K562 (cell line): ENCODE measurements around the gene NPM1. TPM values are rescaled to one million over a fixed set of nuclear protein-coding genes. Genes with fewer than 3 reads are reported as not detected.
A peak's percentile ranks its signal among the peaks of the same experiment; 100 is the strongest.

Source experiments
- ATAC-seq: fragments of 200-7000 bp; cut with Tn5 transposase; 3 replicates; pipeline ENCODE4 v1.9.1; 2020; ENCODE audit warnings: moderate library complexity
- BruUV-seq: library from RNA; stranded (reverse); fragments of 400-500 nt; replicated peaks from 2 replicates; lab custom pipeline; 2021; lab: Mats Ljungman, UMichigan
- CTCF ChIA-PET: fragments of 300-600 bp; formaldehyde crosslinking; extraction: SDS; loops from one replicate; lab custom pipeline; 2021; ENCODE audit warnings: low intra/inter-chr PET ratio; lab: Yijun Ruan, JAX
- POLR2A ChIA-PET: fragments of 300-600, 350-650 bp; sonication (Branson Sonifier 250); formaldehyde crosslinking; extraction: SDS; loops from one replicate; lab custom pipeline; 2021; ENCODE audit warnings: antibody characterized with exemption, inconsistent platforms; lab: Yijun Ruan, JAX
- DNase-seq, 4 experiments: peaks; one replicate each; pipeline versions ENCODE4 v3.0.0 to v3.0.0-alpha.2; 2011 to 2018; ENCODE audit warnings: low spot score in 3 of 4, mixed read lengths in 3 of 4; ENCODE audit errors: extremely low read depth in 1 of 4
- FAIRE-seq: peaks from 2 replicates; lab custom pipeline; 2011; peaks lifted over from hg19 to GRCh38; lab: Jason Lieb, UNC
- H2AFZ ChIP-seq: 2 replicates; pipeline ENCODE4 v1.6.0; 2011; ENCODE audit warnings: low read depth, low read length, control low read depth, inconsistent platforms
- H3K27ac ChIP-seq: fragments of 200-600 bp; 3 replicates; pipeline ENCODE4 v1.8.0; 2011; ENCODE audit warnings: low read depth, mild to moderate bottlenecking, control low read depth, inconsistent platforms, low read length, moderate library complexity, mixed read lengths; ENCODE audit errors: extremely low read depth
- H3K27me3 ChIP-seq, 2 experiments: fragments of 300-600 bp in 1 of 2; 2 replicates in 1 of 2; 3 replicates in 1 of 2; pipeline versions ENCODE4 v1.6.0 to v1.8.0; 2011; ENCODE audit warnings: inconsistent platforms in 2 of 2, low read length in 2 of 2, mild to moderate bottlenecking in 1 of 2, mixed read lengths in 1 of 2, moderate library complexity in 1 of 2; ENCODE audit not compliant: control insufficient read depth in 2 of 2, insufficient read depth in 2 of 2
- H3K36me3 ChIP-seq: fragments of 300-600 bp; 3 replicates; pipeline ENCODE4 v1.8.0; 2011; ENCODE audit warnings: mild to moderate bottlenecking, low read length, inconsistent platforms; ENCODE audit not compliant: control insufficient read depth, insufficient read depth
- H3K4me1 ChIP-seq, 2 experiments: fragments of 200-600 bp in 1 of 2; replicated peaks in 1 of 2; 2 replicates in 1 of 2; 3 replicates in 1 of 2; pipeline versions ENCODE4 v1.5.1 to v1.8.0; 2011; ENCODE audit warnings: inconsistent platforms in 2 of 2, low read length in 2 of 2, mild to moderate bottlenecking in 1 of 2, mixed read lengths in 1 of 2, moderate library complexity in 1 of 2; ENCODE audit not compliant: control insufficient read depth in 2 of 2, insufficient read depth in 2 of 2
- H3K4me2 ChIP-seq: 2 replicates; pipeline ENCODE4 v1.6.1; 2011; ENCODE audit warnings: low read length, control low read depth, inconsistent platforms, mixed read lengths; ENCODE audit not compliant: insufficient read depth
- H3K4me3 ChIP-seq: fragments of 200-600 bp; sonication (generic), shearing (Covaris generic); 2 replicates; pipeline ENCODE4 v1.5.1; 2016; ENCODE audit warnings: control low read depth, inconsistent platforms
- H3K79me2 ChIP-seq: fragments of 200-600 bp; 3 replicates; pipeline ENCODE4 v1.8.0; 2011; ENCODE audit warnings: low read length, inconsistent platforms; ENCODE audit not compliant: control insufficient read depth, insufficient read depth
- H3K9ac ChIP-seq, 2 experiments: 2 replicates each; pipeline versions ENCODE4 v1.6.0 to v1.6.1; 2011; ENCODE audit warnings: low read depth in 2 of 2, low read length in 2 of 2, control low read depth in 1 of 2, inconsistent platforms in 1 of 2, mild to moderate bottlenecking in 1 of 2, mixed read lengths in 1 of 2; ENCODE audit not compliant: insufficient read depth in 1 of 2
- H3K9me1 ChIP-seq: one replicate; pipeline ENCODE4 v1.6.0; 2011; ENCODE audit warnings: inconsistent platforms, mild to moderate bottlenecking, low read length, moderate library complexity; ENCODE audit not compliant: control insufficient read depth, insufficient read depth
- H3K9me3 ChIP-seq: replicated peaks from 2 replicates; pipeline ENCODE4 v1.5.1; 2011; ENCODE audit warnings: low read depth, low read length, inconsistent platforms; ENCODE audit not compliant: control insufficient read depth, insufficient read depth
- H4K20me1 ChIP-seq: replicated peaks from 2 replicates; pipeline ENCODE4 v1.6.1; 2011; ENCODE audit warnings: low read length, inconsistent platforms, mixed read lengths; ENCODE audit not compliant: control insufficient read depth, insufficient read depth
- FOXA3 ChIP-seq, 2 experiments: fragments of 450-650 bp in 1 of 2; sonication (generic) in 1 of 2; formaldehyde crosslinking; IDR thresholded peaks in 1 of 2; conservative IDR thresholded peaks in 1 of 2; 2 replicates each; pipeline versions ENCODE4 v1.4.0 to v1.8.0; 2020 to 2022; ENCODE audit warnings: mild to moderate bottlenecking in 2 of 2, missing genetic modification reagents in 1 of 2
- GTF3C2 ChIP-seq: IDR thresholded peaks from 3 replicates; pipeline ENCODE4 v1.6.1; 2011; ENCODE audit warnings: borderline replicate concordance, mild to moderate bottlenecking, moderate library complexity; ENCODE audit not compliant: insufficient read length; ENCODE audit errors: extremely low read depth
- MEIS2 ChIP-seq: fragments of 450-650 bp; IDR thresholded peaks from 2 replicates; pipeline ENCODE4 v1.6.1; 2014; ENCODE audit warnings: mild to moderate bottlenecking; ENCODE audit not compliant: partially characterized antibody
- PBX2 ChIP-seq, 2 experiments: IDR thresholded peaks in 1 of 2; conservative IDR thresholded peaks in 1 of 2; 2 replicates each; pipeline ENCODE4 v1.6.1; 2016; ENCODE audit warnings: low read depth in 2 of 2, mild to moderate bottlenecking in 1 of 2, missing compliant biosample characterization in 1 of 2, missing genetic modification characterization in 1 of 2, moderate library complexity in 1 of 2
- SPI1 ChIP-seq: IDR thresholded peaks from 2 replicates; pipeline ENCODE4 v1.6.1; 2011; ENCODE audit warnings: low read depth, low read length, control low read depth, borderline replicate concordance
- TSHZ1 ChIP-seq: fragments of 250-450 bp; sonication (Bioruptor Pico); IDR thresholded peaks from 2 replicates; pipeline ENCODE4 v1.4.0; 2020; ENCODE audit warnings: mild to moderate bottlenecking, moderate library complexity
- ZNF121 ChIP-seq: sonication (generic); formaldehyde crosslinking; conservative IDR thresholded peaks from 2 replicates; pipeline ENCODE4 v1.8.0; 2022; ENCODE audit warnings: missing genetic modification reagents
- ZSCAN32 ChIP-seq: fragments of 450-650 bp; formaldehyde crosslinking; IDR thresholded peaks from 2 replicates; pipeline ENCODE4 v1.4.0; 2020; ENCODE audit warnings: mild to moderate bottlenecking, moderate library complexity
- WGBS: fragments of 100-300 bp; shearing (Covaris generic); methylation state at CpG from one replicate; pipeline ENCODE4 v1.1.6; 2016; ENCODE audit warnings: low coverage, mixed read lengths; ENCODE audit not compliant: insufficient coverage; ENCODE audit errors: missing lambda C conversion rate; 5-methylcytosine and 5-hydroxymethylcytosine counted together
- in situ Hi-C: fragments of 300-500 bp; cut with MboI; formaldehyde crosslinking; loops from 4 replicates; pipeline ENCODE4 v1.15.0; 2018; ENCODE audit warnings: inconsistent platforms, mixed read lengths
- intact Hi-C: fragments of 100-400 bp; cut with micrococcal nuclease; formaldehyde crosslinking; loops from 2 replicates; pipeline ENCODE4 v1.14.2; 2022
- polyA plus RNA-seq, 8 experiments: library from polyadenylated mRNA; depleted of rRNA in 4 of 8; stranded (reverse) in 5 of 8; unstranded in 3 of 8; fragments of >200 nt; fragmentation: Nextera tagmentation in 2 of 8; fragmentation: Illumina TruSeq in 1 of 8; extraction: Ambion mirVana in 2 of 8; extraction: Trizol in 1 of 8; gene quantifications; 2 replicates each; pipeline versions ENCODE4 v1.2.1 to v1.2.3, GENCODE V29; 2011 to 2014; ENCODE audit warnings: inconsistent platforms in 1 of 8, missing spikeins in 1 of 8
- total RNA-seq, 7 experiments: library from RNA; depleted of rRNA in 6 of 7; stranded (reverse); fragments of >200 nt in 6 of 7; fragmentation: Illumina TruSeq in 2 of 7; extraction: Trizol in 2 of 7; gene quantifications; 2 replicates each; pipeline versions ENCODE4 v1.2.1 to v1.2.3, GENCODE V29; 2011 to 2021; ENCODE audit warnings: low replicate concordance in 1 of 7

NPM1 gene
- total and polyA plus RNA-seq, 9 of the 15 experiments (the other 6 are each of a cell fraction or from before 2014, with no cell fraction given), result 2,438 to 6,909 (median 5,639) TPM

- H3K27me3 ChIP-seq, result peaks cover 2 to 57% of the 10 kb centered on the region in 2 experiments; a peak in 3 of 5 replicates
- no peak overlapping the region for H3K4me2 ChIP-seq
- WGBS, result 7% methylated on average over 9 of the region's 13 CpGs
- intact Hi-C loops (no loop called here), in situ Hi-C loops (no loop called here)
- H3K36me3 ChIP-seq, result no peaks in the 10 kb centered on the region
- ATAC-seq, result peak; percentile 65
- H3K9ac ChIP-seq, result no peak overlapping the region
- ChIA-PET CTCF (no interaction called here), POLR2A (interaction anchor here (0.6 to 1.5 kb wide), 3 partner anchors 21 to 359 kb away, joined by 3 read pairs; no protein-coding TSS in a partner anchor)
- H3K9me3 ChIP-seq, result no peaks in the 10 kb centered on the region
- peaks cover 16 to 18% of the 10 kb centered on the region in 2 experiments; a peak in 4 of 5 replicates for H3K4me1 ChIP-seq
- H3K4me3 ChIP-seq, result no peak overlapping the region
- peak; percentile 38 to 54 (median 46) for DNase-seq
- no peak for FAIRE-seq
- H3K79me2 ChIP-seq, result no peaks in the 10 kb centered on the region
- H3K27ac ChIP-seq, result no peak overlapping the region
- no peak overlapping the region for H2AFZ ChIP-seq
- no peaks in the 10 kb centered on the region for H3K9me1 ChIP-seq
- H4K20me1 ChIP-seq, result peaks cover 9% of the 10 kb centered on the region; the same call in 1 of the 2 replicates
- BruUV-seq, result no TSS peak
- peak; percentile 72; the same call in 1 of the 2 replicates for TF ChIP-seq ZSCAN32 (CRISPR knock-in tag)
- no peak for TF ChIP-seq FOXA3 (CRISPR knock-in tag; conservative IDR thresholded peaks at IDR 0.05 in 1 of 2, IDR thresholded peaks at IDR 0.05 in 1 of 2)
- TF ChIP-seq ZNF121, result peak; percentile 55; the same call in 1 of the 2 replicates
- TF ChIP-seq SPI1, result peak; percentile 94
- TF ChIP-seq TSHZ1 (CRISPR knock-in tag), result peak; percentile 90
- peak; percentile 93 for TF ChIP-seq MEIS2
- TF ChIP-seq PBX2 (CRISPR knock-in tag; IDR thresholded peaks at IDR 0.05; ENCODE audit: low read depth), result no peak
- peak; percentile 92 for TF ChIP-seq PBX2 (tag; conservative IDR thresholded peaks at IDR 0.05; ENCODE audit: low read depth)
- TF ChIP-seq GTF3C2, result no peak
Observed at GRCh38 chr5:171442287-171443042, 54.8 kb downstream of the NPM1 start.
